Neural cell (in vitro differentiated cells): Measurements from ENCODE around the gene MAPK7. TPM values are rescaled to one million over a fixed set of nuclear protein-coding genes. Genes with fewer than 3 reads are reported as not detected.
A peak's percentile ranks its signal among the peaks of the same experiment; 100 is the strongest.

Experiments used
- H2AFZ ChIP-seq: fragments of 200-600, 300-800 bp; sonication (generic), shearing (Covaris generic); 2 replicates; pipeline ENCODE4 v1.6.0; 2014; ENCODE audit warnings: low read depth, mild to moderate bottlenecking, antibody characterized with exemption, low read length, moderate library complexity
- H3F3A ChIP-seq: fragments of 200-600 bp; shearing (Covaris generic); 2 replicates; pipeline ENCODE4 v1.6.1; 2016; ENCODE audit warnings: mild to moderate bottlenecking, moderate library complexity, mixed read lengths, antibody characterized with exemption, low read length; ENCODE audit not compliant: insufficient read depth, poor library complexity, severe bottlenecking
- H3K27ac ChIP-seq: fragments of 200-600, 300-800 bp; sonication (generic), shearing (Covaris generic); 2 replicates; pipeline ENCODE4 v1.5.1; 2014; ENCODE audit warnings: mild to moderate bottlenecking, low read length, moderate library complexity
- H3K27me3 ChIP-seq: fragments of 300-800, 200-600 bp; sonication (generic), shearing (Covaris generic); 2 replicates; pipeline ENCODE4 v1.6.0; 2014; ENCODE audit warnings: mild to moderate bottlenecking, low read depth, low read length, moderate library complexity; ENCODE audit not compliant: insufficient read depth
- H3K36me3 ChIP-seq: fragments of 300-800, 200-600 bp; sonication (generic), shearing (Covaris generic); 2 replicates; pipeline ENCODE4 v1.5.1; 2014; ENCODE audit warnings: mild to moderate bottlenecking, antibody characterized with exemption, low read length, moderate library complexity; ENCODE audit not compliant: insufficient read depth
- H3K4me2 ChIP-seq: fragments of 300-800, 200-600 bp; sonication (generic), shearing (Covaris generic); 2 replicates; pipeline ENCODE4 v1.6.0; 2014; ENCODE audit warnings: mild to moderate bottlenecking, low read length
- H3K4me3 ChIP-seq: fragments of 300-800, 200-600 bp; sonication (generic), shearing (Covaris generic); 2 replicates; pipeline ENCODE4 v1.5.1; 2014; ENCODE audit warnings: mild to moderate bottlenecking, low read length, moderate library complexity
- H3K79me2 ChIP-seq: fragments of 200-600 bp; shearing (Covaris generic); replicated peaks from 2 replicates; pipeline ENCODE4 v1.6.0; 2014; ENCODE audit warnings: mild to moderate bottlenecking, low read length, moderate library complexity; ENCODE audit not compliant: insufficient read depth
- H3K9ac ChIP-seq: fragments of 300-800, 200-600 bp; sonication (generic), shearing (Covaris generic); 2 replicates; pipeline ENCODE4 v1.6.1; 2016; ENCODE audit warnings: mild to moderate bottlenecking, low read length, mixed read lengths
- H3K9me2 ChIP-seq: fragments of 200-600 bp; shearing (Covaris generic); 2 replicates; pipeline ENCODE4 v1.6.1; 2016; ENCODE audit warnings: mild to moderate bottlenecking, low read length, mixed read lengths; ENCODE audit not compliant: insufficient read depth
- H3K9me3 ChIP-seq: fragments of 200-600, 300-800 bp; sonication (generic), shearing (Covaris generic); 2 replicates; pipeline ENCODE4 v1.6.1; 2016; ENCODE audit warnings: mild to moderate bottlenecking, mixed run types, low read length, moderate library complexity, mixed read lengths
- H4K20me1 ChIP-seq: fragments of 200-600 bp; shearing (Covaris generic); 2 replicates; pipeline ENCODE4 v1.6.1; 2016; ENCODE audit warnings: mild to moderate bottlenecking, mixed run types; ENCODE audit not compliant: insufficient read depth
- CTCF ChIP-seq: fragments of 450-650 bp; IDR thresholded peaks from 2 replicates; pipeline ENCODE4 v1.5.1; 2014; ENCODE audit warnings: antibody characterized with exemption, mild to moderate bottlenecking, moderate library complexity; ENCODE audit not compliant: poor library complexity, severe bottlenecking
- EP300 ChIP-seq: fragments of 450-650 bp; conservative IDR thresholded peaks from 2 replicates; pipeline ENCODE4 v1.6.1; 2014; ENCODE audit warnings: antibody characterized with exemption, mild to moderate bottlenecking, moderate library complexity; ENCODE audit not compliant: poor library complexity, severe bottlenecking
- EZH2 ChIP-seq: fragments of 200-600, 300-800 bp; shearing (Covaris generic), sonication (generic); IDR thresholded peaks from 2 replicates; pipeline ENCODE4 v1.6.1; 2014; ENCODE audit warnings: antibody characterized with exemption, low read length, borderline replicate concordance, mild to moderate bottlenecking; ENCODE audit not compliant: insufficient read depth, poor library complexity, severe bottlenecking
- MXI1 ChIP-seq: fragments of 450-650 bp; conservative IDR thresholded peaks from 2 replicates; pipeline ENCODE4 v1.6.1; 2014; ENCODE audit warnings: antibody characterized with exemption, mild to moderate bottlenecking; ENCODE audit not compliant: poor library complexity, severe bottlenecking
- POLR2AphosphoS5 ChIP-seq: IDR thresholded peaks from 2 replicates; pipeline ENCODE4 v1.6.1; 2012
- RAD21 ChIP-seq: fragments of 450-650 bp; conservative IDR thresholded peaks from 2 replicates; pipeline ENCODE4 v1.6.1; 2014; ENCODE audit warnings: antibody characterized with exemption, mild to moderate bottlenecking, moderate library complexity
- REST ChIP-seq: IDR thresholded peaks from 2 replicates; pipeline ENCODE4 v1.6.1; 2012; ENCODE audit warnings: borderline replicate concordance
- SMC3 ChIP-seq: fragments of 450-650 bp; conservative IDR thresholded peaks from 2 replicates; pipeline ENCODE4 v1.6.1; 2014; ENCODE audit warnings: antibody characterized with exemption, mild to moderate bottlenecking, moderate library complexity; ENCODE audit not compliant: poor library complexity
- TAF1 ChIP-seq: IDR thresholded peaks from 2 replicates; pipeline ENCODE4 v1.6.1; 2012; ENCODE audit warnings: low read depth
- polyA plus RNA-seq: library from polyadenylated mRNA; depleted of rRNA; stranded (reverse); fragments of >200 nt; gene quantifications from 2 replicates; pipeline ENCODE4 v1.2.3, GENCODE V29; 2014

MAPK7 gene
- polyA plus RNA-seq, 1 donor from 2014 or later: 18.8 TPM

DNA sequence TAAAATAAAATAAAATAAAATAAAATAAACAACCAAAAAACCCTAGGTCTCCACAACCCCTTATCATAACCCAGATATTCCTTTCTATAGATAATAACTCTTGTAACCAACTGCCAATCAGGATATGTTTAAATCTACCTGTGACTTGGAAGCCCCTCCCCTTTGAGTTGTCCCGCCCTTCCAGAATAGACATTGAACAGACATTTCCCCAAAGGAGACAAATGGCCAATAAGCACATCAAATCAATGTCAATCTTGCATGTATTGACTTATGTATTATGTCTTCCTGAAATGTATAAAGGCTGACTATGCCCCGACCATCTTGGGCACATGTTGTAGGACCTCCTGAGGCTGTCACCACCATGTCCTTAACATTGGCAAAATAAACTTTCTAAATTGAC is 1.5 kb upstream of the MAPK7 start (continued):
- TF ChIP-seq REST: no peak
- TF ChIP-seq TAF1: no peak
- no peak for TF ChIP-seq POLR2AphosphoS5

DNA sequence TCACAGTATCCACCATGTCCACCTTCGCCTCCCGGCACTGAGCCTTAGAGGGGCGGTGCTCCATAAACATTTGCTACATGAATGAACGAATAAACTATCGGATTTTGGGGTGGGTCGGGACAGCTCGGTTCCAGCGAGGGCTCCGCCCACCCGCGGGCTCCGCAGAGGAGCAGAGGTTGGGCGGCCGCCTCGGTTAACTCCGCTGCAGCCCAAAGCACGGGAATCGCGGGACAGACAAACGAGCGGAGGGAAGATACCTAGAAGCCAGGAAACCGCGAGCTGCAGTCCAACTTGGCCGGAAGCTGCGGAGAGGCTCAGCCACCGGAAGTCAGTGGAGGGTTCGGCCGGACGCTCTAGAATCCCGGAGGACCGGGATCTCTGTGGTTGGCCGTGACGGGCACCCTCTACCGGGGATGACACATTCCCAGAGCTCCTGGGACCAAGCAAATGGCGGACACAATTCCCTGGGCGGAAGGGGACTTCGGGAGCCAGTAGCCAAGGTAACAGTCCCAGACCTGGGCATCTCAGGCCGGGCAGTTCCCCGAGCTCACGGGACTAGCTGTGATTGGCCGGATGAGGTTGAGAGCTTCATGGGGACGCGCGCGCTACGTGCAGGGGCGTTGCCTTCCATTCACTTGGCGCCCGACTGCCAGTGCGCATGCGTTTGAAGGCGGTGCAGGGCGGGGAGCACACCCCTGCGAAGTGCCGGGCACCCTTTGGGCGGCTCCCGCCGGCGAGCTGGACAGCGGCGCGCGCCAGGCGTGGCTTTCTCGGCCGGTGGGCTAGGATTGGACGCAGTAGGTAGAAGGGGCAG is 489 bp upstream of the MAPK7 start:
- no peaks in the 10 kb centered on the region for H3K36me3 ChIP-seq
- H3K9me2 ChIP-seq: no peaks in the 10 kb centered on the region
- H3K79me2 ChIP-seq: peaks cover 19% of the 10 kb centered on the region
- peak overlapping the region; percentile 73 for H2AFZ ChIP-seq
- H3K27me3 ChIP-seq: no peaks in the 10 kb centered on the region
- H3F3A ChIP-seq: no peaks in the 10 kb centered on the region
- no peaks in the 10 kb centered on the region for H3K9me3 ChIP-seq
- no peaks in the 10 kb centered on the region for H4K20me1 ChIP-seq
- peak overlapping the region; percentile 81 for H3K27ac ChIP-seq
- H3K9ac ChIP-seq: peak overlapping the region; percentile 77
- TF ChIP-seq EZH2: no peak
- TF ChIP-seq REST: no peak
- TF ChIP-seq SMC3: peak; percentile 46
- TF ChIP-seq EP300: peak; percentile 45
- peak; percentile 51 for TF ChIP-seq CTCF
- TF ChIP-seq TAF1: peak; percentile 79
- peak; percentile 59 for TF ChIP-seq POLR2AphosphoS5
- TF ChIP-seq MXI1: peak; percentile 58
- peak; percentile 29 for TF ChIP-seq RAD21
- peak overlapping the region; percentile 80 for H3K4me3 ChIP-seq
- H3K4me2 ChIP-seq: peak overlapping the region; percentile 70
